Mesenchymal stem cell (in vitro differentiated cells and primary cell): ENCODE measurements around the gene TTC5. TPM values are rescaled to one million over a fixed set of nuclear protein-coding genes. Genes with fewer than 3 reads are reported as not detected.
A peak's percentile ranks its signal among the peaks of the same experiment; 100 is the strongest.

Experiments used
- DNase-seq: peaks from one replicate; pipeline ENCODE4 v3.0.0-alpha.2; 2013
- H2AFZ ChIP-seq: one replicate; pipeline ENCODE4 v1.6.1; 2013; ENCODE audit warnings: low read depth, mild to moderate bottlenecking, control low read depth, inconsistent platforms, low read length, moderate library complexity
- H2AK5ac ChIP-seq: 2 replicates; pipeline ENCODE4 v1.6.1; 2013; ENCODE audit warnings: low read length, moderate library complexity, mild to moderate bottlenecking, inconsistent platforms; ENCODE audit not compliant: severe bottlenecking
- H2BK120ac ChIP-seq: one replicate; pipeline ENCODE4 v1.6.1; 2013; ENCODE audit warnings: low read depth, mild to moderate bottlenecking, inconsistent platforms, low read length, moderate library complexity
- H2BK12ac ChIP-seq, 2 experiments: one replicate each; pipeline ENCODE4 v1.6.1; 2013; ENCODE audit warnings: inconsistent platforms in 2 of 2, low read length in 2 of 2, mild to moderate bottlenecking in 2 of 2, moderate library complexity in 2 of 2, control low read depth in 1 of 2
- H2BK15ac ChIP-seq: one replicate; pipeline ENCODE4 v1.6.1; 2013; ENCODE audit warnings: mild to moderate bottlenecking, low read depth, inconsistent platforms; ENCODE audit not compliant: poor library complexity, severe bottlenecking
- H2BK5ac ChIP-seq: 2 replicates; pipeline ENCODE4 v1.6.1; 2013; ENCODE audit warnings: low read depth, mild to moderate bottlenecking, low read length, control low read depth, inconsistent platforms; ENCODE audit not compliant: poor library complexity, severe bottlenecking
- H3K14ac ChIP-seq, 2 experiments: one replicate each; pipeline ENCODE4 v1.6.1; 2013; ENCODE audit warnings: inconsistent platforms in 2 of 2, low read length in 2 of 2, control low read depth in 1 of 2, mild to moderate bottlenecking in 1 of 2, moderate library complexity in 1 of 2
- H3K18ac ChIP-seq, 2 experiments: one replicate each; pipeline ENCODE4 v1.6.1; 2013; ENCODE audit warnings: inconsistent platforms in 2 of 2, low read length in 2 of 2, control low read depth in 1 of 2, low read depth in 1 of 2, mild to moderate bottlenecking in 1 of 2
- H3K23ac ChIP-seq, 2 experiments: one replicate each; pipeline ENCODE4 v1.6.1; 2013; ENCODE audit warnings: inconsistent platforms in 2 of 2, low read length in 2 of 2, mild to moderate bottlenecking in 2 of 2, moderate library complexity in 2 of 2, control low read depth in 1 of 2
- H3K27ac ChIP-seq: 2 replicates; pipeline ENCODE4 v1.5.1; 2013; ENCODE audit warnings: mild to moderate bottlenecking, moderate library complexity, low read length, control low read depth, inconsistent platforms; ENCODE audit not compliant: poor library complexity, severe bottlenecking
- H3K27me3 ChIP-seq, 2 experiments: 2 replicates each; pipeline versions ENCODE4 v1.6.1 to v1.7.0; 2013; ENCODE audit warnings: low read length in 2 of 2, mild to moderate bottlenecking in 2 of 2, moderate library complexity in 2 of 2, control low read depth in 1 of 2, inconsistent platforms in 1 of 2; ENCODE audit not compliant: control insufficient read depth in 1 of 2, insufficient read depth in 1 of 2
- H3K36me3 ChIP-seq, 2 experiments: 2 replicates each; pipeline versions ENCODE4 v1.6.1 to v1.7.0; 2013; ENCODE audit warnings: low read length in 2 of 2, control low read depth in 1 of 2, inconsistent platforms in 1 of 2, low read depth in 1 of 2, mild to moderate bottlenecking in 1 of 2; ENCODE audit not compliant: insufficient read depth in 2 of 2, control insufficient read depth in 1 of 2
- H3K4ac ChIP-seq, 2 experiments: one replicate each; pipeline ENCODE4 v1.6.1; 2013; ENCODE audit warnings: inconsistent platforms in 2 of 2, low read length in 2 of 2, mild to moderate bottlenecking in 2 of 2, moderate library complexity in 2 of 2, control low read depth in 1 of 2, low read depth in 1 of 2
- H3K4me1 ChIP-seq: 2 replicates; pipeline ENCODE4 v1.6.1; 2013; ENCODE audit warnings: low read depth, low read length, control low read depth; ENCODE audit not compliant: control insufficient read depth, insufficient read depth
- H3K4me2 ChIP-seq: 2 replicates; pipeline ENCODE4 v1.6.1; 2013; ENCODE audit warnings: low read length, mild to moderate bottlenecking, inconsistent platforms; ENCODE audit not compliant: poor library complexity, severe bottlenecking
- H3K4me3 ChIP-seq, 2 experiments: 2 replicates each; pipeline versions ENCODE4 v1.5.1 to v1.7.0; 2013; ENCODE audit warnings: low read length in 2 of 2, mild to moderate bottlenecking in 2 of 2, control low read depth in 1 of 2, low read depth in 1 of 2; ENCODE audit not compliant: insufficient read depth in 1 of 2
- H3K79me1 ChIP-seq: replicated peaks from 2 replicates; pipeline ENCODE4 v1.6.1; 2013; ENCODE audit warnings: mild to moderate bottlenecking, control low read depth, low read length, inconsistent platforms; ENCODE audit not compliant: poor library complexity, severe bottlenecking
- H3K9ac ChIP-seq: 2 replicates; pipeline ENCODE4 v1.7.0; 2013; ENCODE audit warnings: mild to moderate bottlenecking, low read length, moderate library complexity
- H3K9me3 ChIP-seq: 2 replicates; pipeline ENCODE4 v1.7.0; 2013; ENCODE audit warnings: mild to moderate bottlenecking, low read length; ENCODE audit not compliant: control insufficient read depth
- H4K8ac ChIP-seq: one replicate; pipeline ENCODE4 v1.6.1; 2013; ENCODE audit warnings: inconsistent platforms, mild to moderate bottlenecking, low read length, moderate library complexity
- H4K91ac ChIP-seq: one replicate; pipeline ENCODE4 v1.6.1; 2013; ENCODE audit warnings: mild to moderate bottlenecking, low read length, inconsistent platforms
- WGBS: methylation state at CpG from one replicate; pipeline ENCODE4 v1.1.7; 2013; ENCODE audit warnings: mixed read lengths; 5-methylcytosine and 5-hydroxymethylcytosine counted together
- polyA plus RNA-seq, 2 experiments: library from polyadenylated mRNA; stranded (reverse); fragments of 200-250 nt; gene quantifications; one replicate each; pipeline ENCODE4 v1.2.3, GENCODE V29; 2013

The TTC5 gene
- 8.6 TPM for polyA plus RNA-seq (2013, experiment 1 of 2)
- polyA plus RNA-seq (2013, experiment 2 of 2) = 8.6 TPM

DNA sequence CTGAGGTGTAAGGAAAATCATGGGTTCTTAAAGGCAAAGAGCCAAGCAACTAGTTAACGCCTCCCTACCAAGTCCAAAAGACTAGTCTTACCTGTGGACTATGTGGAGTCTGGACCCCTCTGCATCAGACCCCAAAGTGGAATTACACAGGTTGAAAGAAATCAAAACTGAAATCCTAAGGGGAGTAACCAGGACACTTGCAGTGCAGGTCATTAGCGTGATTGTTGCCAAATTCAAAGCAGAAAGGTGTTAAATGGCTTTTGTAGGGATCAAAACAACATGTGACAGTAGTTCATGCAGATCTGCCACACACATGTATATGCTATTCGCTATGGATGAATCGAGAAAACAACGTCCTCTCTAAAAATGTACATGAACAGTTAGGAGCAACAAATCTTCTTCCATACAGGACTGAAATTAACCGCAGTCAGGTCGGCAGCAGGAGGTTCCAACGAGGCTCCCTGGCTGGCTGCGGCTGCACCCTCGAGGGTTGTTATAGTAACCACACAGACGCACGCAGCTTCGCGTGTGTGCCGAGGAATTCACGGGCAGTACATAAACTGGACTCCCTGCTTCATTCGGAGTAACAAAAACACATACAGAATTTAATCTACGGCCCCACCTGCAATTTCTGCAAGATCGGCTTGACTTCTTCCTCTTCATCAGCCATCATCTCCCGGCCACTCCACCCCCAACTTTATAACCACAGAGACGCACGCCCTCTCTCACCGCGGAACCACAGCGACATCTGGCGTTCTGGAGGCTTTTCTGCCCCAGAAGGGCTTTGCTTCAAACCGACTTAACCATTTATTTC is at the start of gene TTC5:
Gene TTC5 (minus strand): TSS at position 687 of the 814 bp plus-strand sequence. CDS start 14 bp downstream, at position 673.
- Histone ChIP-seq H3K27me3 (no peaks in the 10 kb centered on the region), H3K9me3 (no peaks in the 10 kb centered on the region)
- peak; percentile 93 for DNase-seq

GRCh38 chr14:20350860-20351259 is 45.1 kb upstream of the TTC5 start:
- H3K9me3 ChIP-seq = no peaks in the 10 kb centered on the region

More for the DNA sequence above, at the start of gene TTC5:
- H2BK5ac ChIP-seq = no peak within 1 kb of the TSS
- peak within 1 kb of the TSS; percentile 93 for H3K9ac ChIP-seq
- WGBS = 2% methylated on average over 27 of the region's 27 CpGs
- no peak within 1 kb of the TSS for H2BK120ac ChIP-seq
- peaks cover 2 to 16% of the 10 kb centered on the region in 2 experiments for H3K36me3 ChIP-seq
- H2AFZ ChIP-seq = peak within 1 kb of the TSS; percentile 79
- no peak within 1 kb of the TSS for H2AK5ac ChIP-seq
- H2BK12ac ChIP-seq = peak within 1 kb of the TSS in 1 of 2 experiments; percentile 49
- no peak within 1 kb of the TSS for H3K23ac ChIP-seq
- H3K4ac ChIP-seq = peak within 1 kb of the TSS in 1 of 2 experiments; percentile 17
- no peak within 1 kb of the TSS for H3K27ac ChIP-seq
- H3K4me3 ChIP-seq = peak within 1 kb of the TSS; percentile 73 to 91
- peak within 1 kb of the TSS; percentile 86 for H3K4me2 ChIP-seq
- H4K8ac ChIP-seq = peak within 1 kb of the TSS; percentile 41
- H3K14ac ChIP-seq = peak within 1 kb of the TSS in 1 of 2 experiments; percentile 44
- no peak within 1 kb of the TSS for H4K91ac ChIP-seq
- H3K4me1 ChIP-seq = no peaks in the 10 kb centered on the region
- peaks cover 14% of the 10 kb centered on the region for H3K79me1 ChIP-seq
- H2BK15ac ChIP-seq = no peak within 1 kb of the TSS
- no peak within 1 kb of the TSS for H3K18ac ChIP-seq

DNA sequence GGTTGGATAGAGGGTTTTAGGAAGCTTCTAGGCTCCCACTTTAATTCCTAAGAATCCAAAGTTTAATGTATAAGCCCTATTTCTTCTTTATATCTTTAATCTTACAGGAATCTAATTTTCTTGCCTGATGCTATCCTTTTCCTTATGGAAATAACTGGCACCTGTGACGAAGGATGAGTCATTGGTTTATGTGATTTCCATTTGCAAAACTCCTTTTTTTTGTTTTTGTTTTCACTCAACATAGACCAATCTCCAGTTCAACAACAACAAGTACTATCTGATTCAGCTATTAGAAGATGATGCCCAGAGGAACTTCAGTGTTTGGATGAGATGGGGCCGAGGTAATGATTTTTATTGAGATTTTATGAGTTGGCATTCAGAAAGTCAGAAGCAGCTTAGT is 44.5 kb upstream of the TTC5 start:
- Histone ChIP-seq H2AFZ (no peak overlapping the region), H3K27ac (no peak overlapping the region), H3K14ac (no peak overlapping the region), H2BK15ac (no peak overlapping the region), H3K9me3 (no peaks in the 10 kb centered on the region), H3K4ac (no peak overlapping the region), H4K8ac (no peak overlapping the region), H2BK120ac (no peak overlapping the region), H3K4me3 (no peak overlapping the region), H2AK5ac (no peak overlapping the region), H3K27me3 (no peaks in the 10 kb centered on the region), H3K79me1 (peaks cover 16% of the 10 kb centered on the region), H3K9ac (no peak overlapping the region), H3K18ac (no peak overlapping the region), H2BK5ac (no peak overlapping the region), H3K23ac (no peak overlapping the region), H3K4me2 (no peak overlapping the region), H3K4me1 (no peaks in the 10 kb centered on the region), H3K36me3 (peaks cover 26 to 81% of the 10 kb centered on the region in 2 experiments), H2BK12ac (no peak overlapping the region), H4K91ac (no peak overlapping the region)
- 91% methylated on average over 2 of the region's 2 CpGs for WGBS
- peak; percentile 28 for DNase-seq

More at GRCh38 chr14:20350860-20351259, 45.1 kb upstream of the TTC5 start:
- no peak overlapping the region for H3K4me3 ChIP-seq
- H3K23ac ChIP-seq = no peak overlapping the region
- DNase-seq = peak; percentile 54
- no peak overlapping the region for H2AK5ac ChIP-seq
- H3K9ac ChIP-seq = no peak overlapping the region
- H3K36me3 ChIP-seq = peaks cover 26 to 80% of the 10 kb centered on the region in 2 experiments
- no peak overlapping the region for H2BK15ac ChIP-seq
- no peak overlapping the region for H3K18ac ChIP-seq
- H3K14ac ChIP-seq = no peak overlapping the region
- no peaks in the 10 kb centered on the region for H3K27me3 ChIP-seq
- H3K79me1 ChIP-seq = peaks cover 15% of the 10 kb centered on the region
- H2BK5ac ChIP-seq = no peak overlapping the region
- H2BK120ac ChIP-seq = no peak overlapping the region
- H3K4me1 ChIP-seq = no peaks in the 10 kb centered on the region
- H3K4me2 ChIP-seq = no peak overlapping the region
- no peak overlapping the region for H4K91ac ChIP-seq
- no peak overlapping the region for H3K4ac ChIP-seq
- H4K8ac ChIP-seq = no peak overlapping the region
- no peak overlapping the region for H2BK12ac ChIP-seq
- H3K27ac ChIP-seq = no peak overlapping the region
- H2AFZ ChIP-seq = no peak overlapping the region

- H3K9me3 ChIP-seq = no peaks in the 10 kb centered on the region
- H2AK5ac ChIP-seq = no peak overlapping the region
- no peak overlapping the region for H2BK15ac ChIP-seq
- no peak overlapping the region for H3K18ac ChIP-seq
- H4K91ac ChIP-seq = no peak overlapping the region
- H3K4me2 ChIP-seq = no peak overlapping the region
- no peak overlapping the region for H4K8ac ChIP-seq
- no peak overlapping the region for H3K4me3 ChIP-seq
- 96% methylated on average over 3 of the region's 3 CpGs for WGBS
- H2BK120ac ChIP-seq = no peak overlapping the region
- no peak overlapping the region for H3K27ac ChIP-seq
- no peak overlapping the region for H2BK12ac ChIP-seq
- H3K14ac ChIP-seq = no peak overlapping the region
- DNase-seq = no peak
- no peak overlapping the region for H3K23ac ChIP-seq
- no peak overlapping the region for H2AFZ ChIP-seq
- H3K9ac ChIP-seq = no peak overlapping the region
- peaks cover 17% of the 10 kb centered on the region for H3K79me1 ChIP-seq
- no peaks in the 10 kb centered on the region for H3K4me1 ChIP-seq
- H3K27me3 ChIP-seq = no peaks in the 10 kb centered on the region
- H2BK5ac ChIP-seq = no peak overlapping the region
- peaks cover 14 to 64% of the 10 kb centered on the region in 2 experiments for H3K36me3 ChIP-seq
- H3K4ac ChIP-seq = no peak overlapping the region
Observed at GRCh38 chr14:20347747-20348146, 42.0 kb upstream of the TTC5 start.
